NCI-H146 treated with DMSO at 0.1 percent for 48 hours (cell line): ENCODE data around the gene CA10.

ENCODE experiments used
- DNase-seq: peaks from one replicate; lab custom pipeline; 2025; ENCODE audit not compliant: unreplicated experiment; lab: John Stamatoyannopoulos, UW

Gene CA10

DNA sequence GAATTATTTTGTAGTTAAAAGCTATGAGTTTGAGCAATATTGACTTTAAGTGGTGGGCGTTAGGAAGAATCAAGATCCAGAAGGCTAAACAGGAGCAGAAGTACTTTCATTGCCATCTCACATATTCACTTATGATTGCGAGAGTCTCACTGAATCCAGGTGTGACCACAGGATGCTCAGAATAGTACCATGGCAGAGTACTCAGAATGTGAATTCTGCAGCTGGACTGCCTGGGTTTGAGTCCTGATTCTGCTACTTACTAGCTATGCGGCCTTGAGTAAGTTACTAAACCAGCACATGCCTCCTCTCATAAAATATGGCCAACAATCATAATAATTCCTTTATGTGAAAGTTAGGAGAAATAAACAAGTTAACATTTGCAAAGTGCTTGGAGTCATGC lies 109.5 kb downstream of the CA10 start:
- DNase-seq = no peak

DNA sequence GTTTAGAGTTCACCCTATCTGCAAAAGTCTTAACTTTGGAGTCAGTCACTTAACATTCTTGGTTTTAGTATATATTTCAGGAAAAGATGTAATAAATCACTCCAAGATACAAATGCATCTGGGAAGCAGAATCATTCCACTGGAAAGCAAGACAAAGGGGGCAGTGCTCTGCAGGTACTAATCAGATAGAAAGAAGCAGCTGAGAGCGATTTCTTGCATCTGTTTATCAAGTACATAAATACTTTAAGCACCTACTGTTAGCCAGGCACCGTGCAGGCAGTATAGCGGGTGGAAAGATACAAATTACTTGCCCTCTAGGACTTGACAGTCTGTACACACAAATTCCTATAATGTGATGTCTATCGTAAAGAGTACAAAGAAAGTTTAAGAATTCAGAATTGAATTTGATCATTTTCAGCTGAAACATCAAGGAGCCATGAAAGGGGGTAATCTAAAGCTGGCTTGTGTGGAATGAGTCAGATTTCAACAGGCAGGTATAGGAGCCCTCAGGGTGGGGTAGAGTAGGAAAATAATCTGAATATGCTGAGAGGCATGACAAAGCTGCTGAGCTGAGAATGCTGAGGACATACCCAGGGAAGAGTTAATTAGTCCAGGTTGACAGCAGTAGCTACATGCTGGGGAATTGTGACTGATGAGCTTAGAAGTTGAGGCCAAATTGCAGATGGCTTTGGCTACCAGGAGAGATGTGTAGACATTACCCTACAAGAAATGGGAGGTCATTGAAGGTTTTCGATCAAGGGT lies 110.2 kb downstream of the CA10 start:
- no peak for DNase-seq

DNA sequence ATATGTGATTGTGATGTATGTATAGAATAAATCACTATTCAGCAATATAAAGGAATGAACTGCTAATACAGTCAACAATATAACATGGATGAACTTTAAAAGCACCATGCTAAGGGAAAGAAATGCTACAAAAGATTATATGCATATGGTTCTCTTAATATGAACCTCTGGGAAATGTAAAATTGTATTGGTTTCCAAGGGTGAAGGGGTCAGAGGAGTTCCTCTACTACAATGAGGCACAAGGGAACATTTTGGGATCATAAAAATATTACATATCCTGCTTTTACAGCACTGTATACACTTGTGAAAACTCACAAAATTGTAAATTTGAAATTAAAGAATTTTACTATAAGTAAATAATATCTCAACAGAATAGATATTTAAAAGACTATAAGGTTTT lies 111.4 kb downstream of the CA10 start:
- no peak for DNase-seq

DNA sequence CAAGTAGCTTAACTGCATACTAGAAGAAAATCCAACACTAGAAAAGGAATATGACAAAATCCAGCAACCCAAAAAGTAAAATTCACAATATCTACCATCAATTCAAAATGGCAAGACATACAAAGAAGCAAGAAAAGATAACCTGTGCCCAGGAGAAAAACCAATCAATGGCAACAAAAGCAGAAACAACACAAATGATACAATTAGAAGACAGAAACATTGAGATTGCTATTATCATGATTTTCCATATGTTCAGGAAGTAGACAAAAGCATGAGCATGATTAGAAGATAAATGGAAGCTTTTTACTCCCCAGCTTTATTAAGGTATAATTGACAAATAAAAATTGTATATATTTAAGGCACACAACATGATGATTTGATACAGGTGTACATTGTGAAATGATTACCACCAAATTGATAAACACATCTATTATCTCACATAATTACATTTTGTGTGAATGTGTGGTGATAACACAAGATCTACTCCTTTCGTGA lies 117.3 kb downstream of the CA10 start:
- DNase-seq = no peak

DNA sequence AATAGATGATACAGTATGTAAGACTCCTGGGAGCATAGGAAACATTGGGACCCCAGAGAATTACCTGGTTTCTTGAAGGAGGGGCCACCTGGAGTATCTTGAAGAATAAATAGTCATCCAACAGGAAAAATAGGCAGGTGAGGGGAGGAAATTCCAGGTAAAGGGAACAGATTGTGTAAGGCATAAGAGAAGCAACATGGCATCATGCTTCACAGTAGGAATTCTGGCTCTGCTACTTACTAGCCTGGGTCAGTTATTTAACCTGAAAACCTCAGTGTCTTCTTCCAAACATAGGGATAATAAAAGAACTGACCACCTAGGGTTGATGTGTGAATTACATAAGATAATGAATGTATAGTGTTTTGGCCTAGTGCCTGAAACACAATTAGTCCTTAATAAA lies 122.1 kb downstream of the CA10 start:
- DNase-seq = no peak

DNA sequence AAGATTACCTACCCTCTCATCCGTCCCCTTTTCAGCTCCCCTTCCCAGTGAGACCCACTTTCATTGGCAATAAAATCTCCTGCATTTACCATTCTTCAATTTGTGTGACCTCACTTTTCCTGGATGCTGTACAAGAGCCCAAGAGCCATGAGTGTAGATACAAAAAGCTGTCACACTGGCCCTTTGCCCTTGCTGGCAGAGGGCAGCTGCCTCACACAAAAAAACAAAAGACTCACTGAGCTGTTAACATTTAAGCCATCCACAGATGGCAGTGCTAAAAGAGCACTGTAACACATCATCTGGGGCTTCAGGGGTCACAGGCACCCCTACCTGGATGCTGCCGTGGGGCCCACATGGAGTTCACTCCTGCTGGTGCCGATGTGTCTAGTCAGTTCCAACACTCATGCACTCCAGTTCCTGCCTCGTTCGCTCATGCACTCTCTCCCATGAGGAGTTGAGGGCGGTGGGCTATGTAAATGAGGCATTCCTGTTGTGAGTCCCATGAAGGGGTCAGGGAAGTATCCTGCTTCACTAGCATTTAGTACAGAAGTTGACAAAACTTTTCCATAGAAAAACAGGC lies 123.1 kb downstream of the CA10 start:
- DNase-seq = no peak

DNA sequence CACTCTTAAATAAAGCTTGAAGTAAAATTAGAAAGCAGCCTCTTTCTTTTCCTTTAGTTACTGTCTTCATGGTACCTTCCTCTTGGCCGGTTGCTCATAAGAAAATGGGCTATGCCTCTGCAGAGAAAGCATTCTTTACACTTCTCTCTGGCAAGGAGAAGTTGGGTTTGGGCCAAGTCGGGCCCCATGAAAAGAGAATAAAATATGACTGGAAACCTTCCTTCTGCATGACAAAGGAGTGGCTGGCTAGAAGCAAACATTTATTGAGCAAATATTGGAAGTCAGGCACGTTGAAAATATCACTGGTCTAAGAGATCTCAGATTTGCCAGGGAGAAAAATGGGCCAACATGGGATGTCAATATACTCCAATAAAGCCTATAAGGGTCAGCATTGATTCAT lies 126.1 kb downstream of the CA10 start:
- no peak for DNase-seq

DNA sequence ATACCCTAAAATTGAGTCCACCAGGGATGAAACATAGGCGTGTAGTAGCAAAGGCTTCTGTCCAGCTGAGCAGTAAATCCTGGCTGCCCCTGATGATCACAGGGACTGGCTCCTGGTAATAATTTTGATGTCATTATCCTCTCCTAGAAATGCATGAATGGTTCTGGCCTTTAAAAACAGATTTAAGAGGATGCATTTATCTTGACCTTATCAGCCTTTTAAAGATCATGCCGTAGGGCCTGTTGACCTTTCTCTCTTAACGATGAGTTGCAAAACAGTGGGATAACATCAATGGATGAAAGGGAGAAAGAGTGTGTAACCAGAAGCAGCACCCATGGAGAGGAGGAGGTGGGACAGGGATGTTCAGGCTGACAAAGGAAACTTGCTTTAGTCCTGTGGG lies 128.5 kb downstream of the CA10 start:
- DNase-seq = no peak

DNA sequence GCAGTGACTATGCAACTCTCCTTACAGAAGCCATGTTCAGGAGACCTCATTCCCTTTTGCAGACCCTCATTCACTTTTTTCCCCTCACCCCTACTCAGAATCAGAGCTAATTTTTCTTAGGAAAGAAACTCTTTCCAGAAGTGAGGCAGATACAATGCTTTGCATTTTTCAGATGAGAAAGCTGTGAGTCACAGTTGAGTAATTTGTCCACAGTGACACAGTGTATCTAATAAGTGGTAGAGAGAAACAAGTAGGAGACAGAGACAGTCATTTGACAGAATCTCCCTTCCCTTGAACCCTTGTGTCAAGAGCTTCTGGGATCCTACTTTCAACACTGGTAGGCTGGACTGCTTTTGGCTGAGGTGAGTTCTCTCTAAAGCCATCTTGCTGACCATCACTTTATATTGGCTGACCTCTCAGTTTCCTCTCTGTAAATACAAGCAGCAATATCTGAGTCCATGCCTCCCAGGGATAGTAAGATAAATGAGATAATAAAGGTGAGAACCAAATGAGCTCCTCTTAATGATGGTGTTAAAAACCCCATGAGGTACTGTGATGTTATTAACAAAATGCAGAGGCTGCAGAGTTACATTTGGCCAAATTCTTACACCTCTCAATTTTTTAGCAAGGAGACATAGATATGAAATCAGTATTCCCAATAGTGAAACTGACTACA lies 130.8 kb downstream of the CA10 start:
- DNase-seq = no peak

DNA sequence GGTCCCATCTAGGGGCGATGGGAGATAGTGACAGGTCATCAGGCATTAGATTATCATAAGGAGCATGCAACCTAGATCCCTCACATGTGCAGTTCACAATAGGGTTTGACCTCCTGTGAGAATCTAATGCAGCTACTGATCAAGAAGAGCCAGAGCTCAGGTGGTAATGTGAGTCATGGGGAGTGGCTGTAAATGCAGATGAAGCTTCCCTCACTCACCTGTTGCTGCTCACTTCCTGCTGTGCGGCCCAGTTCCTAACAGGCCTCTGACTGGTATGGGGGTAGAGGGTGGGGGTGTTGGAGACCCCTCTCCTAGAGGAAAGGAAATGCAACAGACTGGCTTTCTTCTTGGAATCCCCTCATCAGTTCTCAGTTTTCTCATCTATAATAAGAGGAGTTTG lies 131.4 kb downstream of the CA10 start:
- DNase-seq = no peak

DNA sequence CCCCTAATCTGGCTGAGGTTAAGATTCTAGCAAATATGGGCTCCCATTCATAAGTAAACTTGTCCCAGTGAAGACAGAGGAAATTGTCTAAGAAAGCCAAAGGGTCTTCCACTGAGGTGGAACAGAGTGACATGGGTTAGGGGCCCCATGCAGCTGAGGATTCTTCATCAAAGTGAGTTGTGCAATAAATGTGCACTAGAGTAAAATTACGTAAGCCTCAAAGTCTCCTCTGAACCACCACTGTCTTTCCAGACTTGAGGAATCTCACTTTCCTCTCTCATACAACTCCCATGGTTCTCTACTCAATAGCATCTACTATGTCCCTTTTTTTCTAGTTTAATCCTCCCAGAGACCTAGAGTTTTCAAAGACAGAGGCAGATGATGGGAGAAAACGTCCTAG lies 132.4 kb downstream of the CA10 start:
- DNase-seq = no peak

DNA sequence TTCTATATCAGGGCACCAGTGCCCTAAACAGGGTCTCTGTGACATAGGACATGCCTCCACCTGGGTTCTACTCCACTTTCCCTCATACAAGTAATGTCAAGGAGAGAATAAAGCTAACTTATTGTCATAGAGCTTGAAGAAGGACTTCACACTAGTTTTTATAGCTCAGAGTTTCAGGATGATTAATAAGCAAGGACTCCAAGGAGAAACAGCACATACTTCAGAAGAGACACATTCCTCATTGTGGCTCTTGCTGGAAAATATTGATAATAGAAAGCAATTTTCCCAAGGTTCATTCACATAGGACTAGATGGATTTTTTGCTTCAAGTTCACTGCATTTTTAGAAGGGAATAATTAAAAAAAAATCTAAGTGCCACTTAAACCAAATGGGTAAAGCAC lies 133.3 kb downstream of the CA10 start:
- DNase-seq = no peak

DNA sequence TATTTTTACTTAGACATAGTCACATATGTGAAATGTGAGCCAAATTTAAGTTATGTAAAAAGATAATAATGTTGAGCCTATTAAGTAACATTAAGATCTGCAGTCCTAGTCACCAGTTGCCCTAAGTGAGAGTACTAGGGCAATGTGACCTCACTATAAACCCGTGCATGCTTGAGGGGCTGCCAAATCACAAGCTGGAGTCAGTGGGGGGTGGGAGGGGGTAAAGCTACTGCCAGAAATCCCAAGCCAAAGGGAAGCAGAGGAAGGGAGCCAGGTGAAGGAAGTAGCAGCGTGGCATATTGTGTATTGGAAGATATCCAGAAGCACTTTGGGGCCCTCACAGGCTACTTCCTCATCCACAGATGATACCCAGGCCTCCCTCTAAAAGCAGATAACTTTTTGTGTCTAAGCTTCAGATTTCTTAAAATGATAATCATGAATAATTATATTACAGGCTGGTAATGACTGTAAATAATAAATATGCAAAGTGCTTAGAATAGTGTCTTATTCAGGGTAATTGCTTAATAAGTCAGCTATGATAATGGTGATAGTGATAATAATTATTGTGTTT lies 134.1 kb downstream of the CA10 start:
- no peak for DNase-seq

DNA sequence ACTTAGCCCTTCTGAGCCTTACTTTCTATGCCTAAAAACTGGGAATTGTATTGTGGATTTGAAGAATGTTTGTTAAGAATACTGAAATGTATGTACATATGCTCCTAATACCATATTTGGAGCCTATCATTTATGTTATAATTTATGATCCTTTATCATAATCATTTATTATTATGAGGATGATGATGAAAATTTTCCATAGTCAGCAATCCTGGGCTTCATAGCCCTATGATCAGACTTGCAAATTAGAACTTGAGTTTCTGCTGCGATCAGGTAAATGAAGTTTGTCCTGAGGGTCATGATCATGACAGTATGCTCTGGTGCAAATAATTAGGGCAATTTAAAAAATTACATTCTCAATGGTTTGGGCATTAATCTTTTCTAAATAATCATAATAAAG lies 147.4 kb downstream of the CA10 start:
- no peak for DNase-seq

DNA sequence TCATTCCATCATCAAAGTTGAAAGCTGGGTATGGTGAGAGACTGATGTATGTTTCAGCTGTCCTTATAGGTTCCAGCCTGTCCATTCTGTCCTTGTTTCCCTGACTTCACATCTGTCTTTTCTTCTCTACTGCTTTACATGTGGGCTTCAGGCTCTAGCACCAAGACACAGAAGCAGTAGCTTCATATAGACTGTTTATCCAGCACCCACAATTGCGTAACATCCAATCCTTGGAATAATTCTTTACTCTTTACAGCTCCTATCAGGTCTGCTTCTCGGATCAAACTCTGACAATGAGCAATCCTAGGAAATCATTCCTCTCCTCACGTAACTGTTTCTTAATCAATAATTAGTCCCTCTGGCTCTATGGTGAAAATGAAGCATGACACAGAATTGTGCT lies 158.9 kb downstream of the CA10 start:
- DNase-seq = no peak

DNA sequence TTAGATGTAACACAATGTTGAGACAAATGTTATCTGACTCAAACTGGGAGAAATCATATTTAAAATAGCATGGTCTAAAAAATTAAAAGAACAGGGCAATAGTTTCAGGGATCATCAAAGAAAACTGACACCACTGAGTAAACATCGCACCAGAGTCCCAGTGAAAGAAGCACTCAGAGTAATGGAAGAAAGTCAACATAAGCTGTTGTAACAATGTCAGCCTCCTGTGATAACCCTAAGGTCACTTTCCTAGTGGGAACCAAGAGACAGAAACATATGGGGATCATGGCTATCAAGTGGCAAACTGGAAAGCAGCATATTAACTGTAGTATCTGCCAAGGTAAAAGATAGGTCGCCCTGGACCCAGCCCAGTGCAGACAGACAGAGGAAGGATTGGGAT lies 160.8 kb downstream of the CA10 start:
- no peak for DNase-seq

DNA sequence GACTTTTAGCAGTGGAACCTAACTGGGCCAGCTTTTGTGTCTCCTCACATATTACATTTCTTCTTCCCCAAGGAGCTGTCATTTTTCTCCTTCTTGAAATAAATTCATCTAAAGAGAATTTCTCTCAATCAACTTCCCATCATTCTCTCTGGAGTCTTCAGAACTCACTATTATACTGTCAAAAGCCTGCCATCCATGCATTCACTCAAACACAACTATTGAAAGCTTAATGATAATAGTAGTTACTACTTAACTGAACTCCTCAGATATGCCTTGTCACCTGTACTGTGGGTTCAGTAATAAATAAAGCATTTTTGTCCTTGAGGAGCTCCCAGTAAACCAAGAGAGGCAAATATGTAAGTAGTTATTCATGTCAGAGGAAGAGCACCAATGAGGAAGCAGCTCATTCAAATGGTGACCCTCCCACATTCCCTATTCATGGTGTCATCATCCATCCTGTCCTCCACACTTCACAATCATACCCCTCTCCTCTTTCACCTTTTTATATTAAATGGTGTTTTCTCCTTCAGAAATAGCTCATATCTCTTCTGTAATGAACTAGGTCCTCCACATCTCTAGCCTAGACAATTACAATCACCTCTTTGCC lies 162.6 kb downstream of the CA10 start:
- no peak for DNase-seq

DNA sequence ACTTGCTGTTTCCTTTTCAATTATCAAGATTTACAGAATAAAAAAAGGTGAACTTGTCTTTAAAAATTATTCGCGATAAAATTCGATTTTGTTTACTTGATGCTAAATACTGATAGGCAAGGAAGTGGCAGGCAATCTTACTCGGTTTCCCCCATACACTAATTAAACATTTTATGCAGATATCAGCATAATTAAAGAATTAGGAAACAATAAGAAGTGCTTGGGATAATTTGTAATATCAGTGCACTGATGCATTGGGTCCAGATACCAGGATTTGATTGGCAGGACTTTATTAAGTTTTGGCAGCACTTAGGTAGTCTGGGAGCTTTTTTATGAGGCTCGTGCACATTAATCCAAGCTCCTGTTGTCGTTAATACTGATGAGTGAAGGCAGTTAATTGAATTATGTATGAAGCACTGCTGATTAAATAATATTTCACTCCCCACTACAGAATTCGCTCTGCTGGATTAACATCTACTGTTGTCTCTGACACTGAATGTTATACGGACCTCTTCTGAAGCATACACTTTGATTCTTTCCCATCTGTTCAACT lies 165.6 kb downstream of the CA10 start:
- no peak for DNase-seq

DNA sequence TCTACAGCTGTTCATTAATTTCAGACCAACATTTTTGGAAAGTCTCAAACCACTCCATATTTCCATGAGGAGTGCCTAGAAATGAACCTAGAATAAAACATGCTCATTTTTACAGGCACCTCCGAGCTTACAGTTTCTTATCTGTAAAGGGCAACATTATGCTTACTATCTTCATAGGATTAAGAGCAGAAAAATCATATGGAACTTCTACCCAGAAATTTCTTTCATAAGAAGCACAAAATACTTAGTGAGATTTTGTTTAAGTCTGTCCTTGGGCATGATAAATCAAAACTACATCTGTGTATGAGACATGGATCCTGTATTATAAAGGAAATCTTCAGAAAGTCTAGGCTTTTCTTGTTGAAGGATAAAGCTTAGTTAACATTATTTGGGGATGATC lies 187.4 kb downstream of the CA10 start:
- DNase-seq = no peak

DNA sequence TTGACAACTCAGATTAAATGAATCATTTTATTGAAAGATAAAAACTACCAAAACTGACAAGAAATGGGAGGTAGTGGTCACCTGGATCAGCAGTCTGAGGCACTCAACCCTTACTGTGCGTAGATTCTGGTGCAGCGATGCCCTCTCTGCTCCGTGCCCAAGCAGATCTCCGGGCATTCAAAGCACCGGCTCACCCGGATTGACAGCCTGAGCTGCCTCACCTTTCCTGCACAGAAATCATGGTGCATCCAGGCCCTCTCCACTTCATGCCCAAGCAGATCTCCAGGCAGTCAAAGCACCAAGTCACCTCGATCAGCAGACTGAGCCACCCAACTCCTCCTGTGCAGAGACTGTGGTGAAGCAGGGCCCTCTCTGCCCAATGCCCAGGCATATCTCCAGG lies 196.8 kb downstream of the CA10 start:
- DNase-seq = no peak

DNA sequence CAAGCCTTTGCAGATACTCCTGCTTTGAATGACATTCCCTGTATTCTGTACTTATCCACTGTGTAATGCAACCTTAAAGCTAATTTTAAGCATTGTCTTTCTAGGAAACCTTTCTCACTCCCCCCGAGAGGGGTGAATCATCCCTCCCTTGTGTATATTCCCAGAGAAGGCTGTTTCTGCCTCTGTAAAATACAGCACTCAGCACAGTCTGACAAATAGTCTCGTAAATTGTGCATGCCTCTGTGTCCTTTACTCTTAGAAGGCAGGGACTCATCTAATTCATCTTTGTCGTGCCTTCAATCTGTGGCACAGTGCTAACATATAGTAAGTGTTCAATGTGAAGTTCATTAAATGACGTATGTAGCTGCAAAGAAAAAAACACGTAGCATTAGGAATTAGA lies 200.7 kb downstream of the CA10 start:
- DNase-seq = no peak
